OCI-LY7 (cell line): Measurements from ENCODE around the gene PIK3R6. TPM values are rescaled to one million over a fixed set of nuclear protein-coding genes. Genes with fewer than 3 reads are reported as not detected.
"Not testable (repeated sequence)": the region's sequence is repeated elsewhere in the genome, so short reads cannot be mapped to it uniquely, and the experiment has no call there.

ENCODE experiments used
- BruUV-seq: library from RNA; stranded (reverse); fragments of 400-500 nt; replicated peaks from 2 replicates; lab custom pipeline; 2021; lab: Mats Ljungman, UMichigan
- CTCF ChIA-PET: fragments of 300-600 bp; sonication (Branson Sonifier 250); formaldehyde crosslinking; loops from one replicate; lab custom pipeline; 2022; ENCODE audit warnings: antibody characterized with exemption; ENCODE audit not compliant: unreplicated experiment; lab: Charles Lee
- POLR2A ChIA-PET: fragments of 300-600 bp; sonication (Branson Sonifier 250); formaldehyde crosslinking; loops from one replicate; lab custom pipeline; 2022; ENCODE audit warnings: antibody characterized with exemption; lab: Charles Lee
- DNase-seq: peaks from one replicate; pipeline ENCODE4 v3.0.0-alpha.2; 2015; ENCODE audit warnings: low spot score
- H2AFZ ChIP-seq: fragments of 200-600 bp; sonication (generic), shearing (Covaris generic); 2 replicates; pipeline ENCODE4 v1.6.1; 2014; ENCODE audit warnings: mild to moderate bottlenecking, antibody characterized with exemption, low read length, moderate library complexity
- H3K27ac ChIP-seq: fragments of 200-600 bp; sonication (generic); 2 replicates; pipeline ENCODE4 v1.5.1; 2014; ENCODE audit warnings: mixed run types, low read depth, mild to moderate bottlenecking, moderate library complexity, low read length, inconsistent platforms; ENCODE audit not compliant: poor library complexity, severe bottlenecking
- H3K36me3 ChIP-seq: fragments of 200-600 bp; sonication (generic); 2 replicates; pipeline ENCODE4 v1.6.1; 2014; ENCODE audit warnings: mild to moderate bottlenecking, antibody characterized with exemption, low read length, moderate library complexity, mixed read lengths; ENCODE audit not compliant: insufficient read depth
- H3K4me1 ChIP-seq: fragments of 200-600 bp; sonication (generic); 2 replicates; pipeline ENCODE4 v1.5.1; 2014; ENCODE audit warnings: mild to moderate bottlenecking, low read length; ENCODE audit not compliant: insufficient read depth, poor library complexity, severe bottlenecking
- H3K4me2 ChIP-seq: fragments of 200-600 bp; sonication (generic); 2 replicates; pipeline ENCODE4 v1.6.1; 2014; ENCODE audit warnings: mild to moderate bottlenecking, low read length
- H3K4me3 ChIP-seq: fragments of 200-600 bp; sonication (generic); 2 replicates; pipeline ENCODE4 v1.5.1; 2014; ENCODE audit warnings: mild to moderate bottlenecking, low read depth, low read length; ENCODE audit not compliant: poor library complexity, severe bottlenecking
- H3K79me2 ChIP-seq: fragments of 200-600 bp; sonication (generic); 2 replicates; pipeline ENCODE4 v1.6.1; 2016; ENCODE audit warnings: low read depth, mild to moderate bottlenecking, low read length, moderate library complexity, mixed read lengths; ENCODE audit not compliant: insufficient read depth
- H3K9me2 ChIP-seq: fragments of 200-600 bp; sonication (generic); 2 replicates; pipeline ENCODE4 v1.6.1; 2016; ENCODE audit warnings: mild to moderate bottlenecking, low read length, mixed read lengths; ENCODE audit not compliant: insufficient read depth
- H3K9me3 ChIP-seq: fragments of 200-600 bp; sonication (generic); 2 replicates; pipeline ENCODE4 v1.6.1; 2014; ENCODE audit warnings: mild to moderate bottlenecking, mixed run types, low read length, mixed read lengths
- H4K20me1 ChIP-seq: fragments of 200-600 bp; sonication (generic); 2 replicates; pipeline ENCODE4 v1.6.1; 2014; ENCODE audit warnings: mild to moderate bottlenecking, antibody characterized with exemption, low read length, moderate library complexity, mixed read lengths; ENCODE audit not compliant: insufficient read depth
- CTCF ChIP-seq: fragments of 200-600 bp; sonication (generic); conservative IDR thresholded peaks from 2 replicates; pipeline ENCODE4 v1.5.1; 2014; ENCODE audit warnings: mild to moderate bottlenecking, antibody characterized with exemption, low read length, moderate library complexity, mixed read lengths
- EZH2phosphoT487 ChIP-seq: fragments of 200-600 bp; sonication (generic); IDR thresholded peaks from 2 replicates; pipeline ENCODE4 v1.6.1; 2018; ENCODE audit warnings: low read depth, borderline replicate concordance, mild to moderate bottlenecking, mixed run types, antibody characterized with exemption, low read length, moderate library complexity, mixed read lengths
- intact Hi-C: fragments of 100-400 bp; cut with micrococcal nuclease; formaldehyde crosslinking; loops from one replicate; pipeline ENCODE4 v1.10.0; 2022; ENCODE audit not compliant: unreplicated experiment
- total RNA-seq, 2 experiments: library from RNA; depleted of rRNA in 1 of 2; stranded (reverse); fragments of >200 nt in 1 of 2; shearing (Covaris generic) in 1 of 2; gene quantifications; 2 replicates each; pipeline ENCODE4 v1.2.3, GENCODE V29; 2014 to 2022

Gene PIK3R6
- total RNA-seq, 2 experiments from 2014 or later: not detected

GRCh38 chr17:8856869-8857575 lies 10.5 kb downstream of the PIK3R6 start:
- Histone ChIP-seq H3K79me2 (no peaks in the 10 kb centered on the region), H3K4me1 (peaks cover 36% of the 10 kb centered on the region), H3K36me3 (no peaks in the 10 kb centered on the region), H3K9me2 (no peaks in the 10 kb centered on the region), H3K4me2 (peak overlapping the region; percentile 45), H3K4me3 (peak overlapping the region; percentile 26), H3K27ac (no peak overlapping the region), H4K20me1 (no peaks in the 10 kb centered on the region), H2AFZ (no peak overlapping the region), H3K9me3 (no peaks in the 10 kb centered on the region)
- TF ChIP-seq EZH2phosphoT487 (no peak), CTCF (no peak)
- CTCF ChIA-PET: no interaction called here
- intact Hi-C loops: no loop called here
- no peak for DNase-seq
- POLR2A ChIA-PET: no interaction called here
- no TSS peak for BruUV-seq

- BruUV-seq, intact Hi-C loops, H3K4me3 ChIP-seq, H3K9me3 ChIP-seq, H3K9me2 ChIP-seq, DNase-seq, H3K79me2 ChIP-seq, H3K4me2 ChIP-seq, H3K27ac ChIP-seq, POLR2A ChIA-PET, H2AFZ ChIP-seq, CTCF ChIA-PET, H3K36me3 ChIP-seq, H4K20me1 ChIP-seq: not testable (repeated sequence)
- H3K4me1 ChIP-seq: peaks cover 36% of the 10 kb centered on the region
These were observed 11.3 kb downstream of the PIK3R6 start for GRCh38 chr17:8856205-8856603.

- Histone ChIP-seq H3K9me2 (no peaks in the 10 kb centered on the region), H3K36me3 (no peaks in the 10 kb centered on the region), H3K4me3 (no peak overlapping the region), H4K20me1 (no peaks in the 10 kb centered on the region), H3K79me2 (no peaks in the 10 kb centered on the region), H3K9me3 (no peaks in the 10 kb centered on the region), H3K4me1 (peaks cover 36% of the 10 kb centered on the region), H3K27ac (no peak overlapping the region), H3K4me2 (no peak overlapping the region), H2AFZ (no peak overlapping the region)
- DNase-seq: no peak
- no peak for TF ChIP-seq EZH2phosphoT487
- no peak for TF ChIP-seq CTCF
- CTCF ChIA-PET: no interaction called here
- POLR2A ChIA-PET: no interaction called here
- BruUV-seq: no TSS peak
- intact Hi-C loops: no loop called here
These were observed 11.8 kb downstream of the PIK3R6 start for GRCh38 chr17:8855477-8856204.
